Measurements from ENCODE around the gene CYP4F12.

DNA sequence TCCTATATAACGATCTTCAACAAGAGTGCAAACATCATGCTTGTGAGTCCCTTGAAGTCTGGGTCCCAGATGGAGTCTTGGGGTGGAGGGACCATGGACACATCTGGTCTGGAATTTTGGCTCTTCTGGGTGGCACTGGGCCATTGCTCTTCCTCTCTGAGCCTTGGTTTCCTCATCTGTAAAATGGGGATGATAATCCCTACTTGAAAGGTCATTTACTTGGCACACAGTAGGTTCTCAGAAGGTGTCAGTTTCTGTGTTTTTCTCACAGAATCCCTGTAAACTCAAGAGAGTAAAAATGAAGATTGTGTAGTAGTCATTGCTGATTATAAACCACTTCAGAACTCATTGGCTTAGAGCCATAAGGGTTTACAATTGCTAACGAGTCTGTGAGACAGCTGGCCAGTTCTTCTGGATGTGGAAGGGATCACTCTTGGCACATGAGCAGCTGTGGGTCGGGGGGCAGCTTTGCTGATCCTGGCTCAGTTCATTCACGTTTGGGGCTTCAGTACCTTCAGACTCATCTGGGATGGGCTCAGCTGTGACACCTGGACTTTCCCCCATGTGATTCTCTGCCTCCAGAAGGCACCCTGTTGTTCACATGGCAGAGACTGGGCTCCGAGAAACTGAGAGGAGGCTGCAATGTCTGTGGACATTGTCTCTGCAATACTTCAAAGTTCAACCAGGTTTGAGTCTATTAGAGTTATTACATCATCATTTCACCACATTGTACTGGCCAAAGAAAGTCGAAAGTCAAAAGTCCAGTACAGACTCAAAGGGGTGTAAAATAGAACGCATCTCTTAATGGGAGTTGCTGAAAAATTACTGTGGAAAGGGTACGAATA is 7.8 kb downstream of the CYP4F12 start:
- TF ChIP-seq BHLHE40 (IDR thresholded peaks at IDR 0.05; ENCODE audit: low read depth, low read length) (no peak), SMC3 (IDR thresholded peaks at IDR 0.05) (no peak), EP300 (IDR thresholded peaks at IDR 0.05) (no peak), FOSL2 (IDR thresholded peaks at IDR 0.05) (no peak), FOSL2 (CRISPR knock-in tag; IDR thresholded peaks at IDR 0.05) (no peak), RNF2 (IDR thresholded peaks at IDR 0.05; ENCODE audit: borderline replicate concordance, low read depth) (no peak), CTCF (IDR thresholded peaks at IDR 0.05) (no peak), HDAC2 (IDR thresholded peaks at IDR 0.05) (no peak), SREBF2 (IDR thresholded peaks at IDR 0.05) (no peak), MYC (IDR thresholded peaks at IDR 0.05; ENCODE audit: borderline replicate concordance, low read length) (no peak), USF2 (IDR thresholded peaks at IDR 0.05) (no peak), CHD2 (IDR thresholded peaks at IDR 0.05; ENCODE audit: low read length, partially characterized antibody) (no peak)
- TF ChIP-seq, protein P1, sequence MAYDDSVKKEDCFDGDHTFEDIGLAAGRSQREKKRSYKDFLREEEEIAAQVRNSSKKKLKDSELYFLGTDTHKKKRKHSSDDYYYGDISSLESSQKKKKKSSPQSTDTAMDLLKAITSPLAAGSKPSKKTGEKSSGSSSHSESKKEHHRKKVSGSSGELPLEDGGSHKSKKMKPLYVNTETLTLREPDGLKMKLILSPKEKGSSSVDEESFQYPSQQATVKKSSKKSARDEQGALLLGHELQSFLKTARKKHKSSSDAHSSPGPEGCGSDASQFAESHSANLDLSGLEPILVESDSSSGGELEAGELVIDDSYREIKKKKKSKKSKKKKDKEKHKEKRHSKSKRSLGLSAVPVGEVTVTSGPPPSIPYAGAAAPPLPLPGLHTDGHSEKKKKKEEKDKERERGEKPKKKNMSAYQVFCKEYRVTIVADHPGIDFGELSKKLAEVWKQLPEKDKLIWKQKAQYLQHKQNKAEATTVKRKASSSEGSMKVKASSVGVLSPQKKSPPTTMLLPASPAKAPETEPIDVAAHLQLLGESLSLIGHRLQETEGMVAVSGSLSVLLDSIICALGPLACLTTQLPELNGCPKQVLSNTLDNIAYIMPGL (CRISPR knock-in tag; IDR thresholded peaks at IDR 0.05; ENCODE audit: borderline replicate concordance), result no peak
